HepG2 (cell line): Measurements from ENCODE around the gene DCDC2. TPM values are rescaled to one million over a fixed set of nuclear protein-coding genes. Genes with fewer than 3 reads are reported as not detected.

Experiments
- ATAC-seq: fragments of 200-7000 bp; cut with Tn5 transposase; 3 replicates; pipeline ENCODE4 v1.9.1; 2020; ENCODE audit warnings: mild to moderate bottlenecking, moderate library complexity
- BruUV-seq: library from RNA; stranded (reverse); fragments of 400-500 nt; replicated peaks from 2 replicates; lab custom pipeline; 2021; lab: Mats Ljungman, UMichigan
- CTCF ChIA-PET: fragments of 300-600 bp; formaldehyde crosslinking; extraction: SDS; loops from one replicate; lab custom pipeline; 2021; ENCODE audit warnings: low total read pairs, inconsistent platforms, low intra/inter-chr PET ratio; lab: Yijun Ruan, JAX
- POLR2A ChIA-PET: fragments of 350-600 bp; sonication (Branson Sonifier 250); formaldehyde crosslinking; loops from one replicate; lab custom pipeline; 2020; ENCODE audit warnings: antibody characterized with exemption, inconsistent platforms; lab: Yijun Ruan, JAX
- DNase-seq: peaks from one replicate; pipeline ENCODE4 v3.0.0-alpha.2; 2015; ENCODE audit warnings: low spot score
- FAIRE-seq: peaks from 3 replicates; lab custom pipeline; 2011; peaks lifted over from hg19 to GRCh38; lab: Jason Lieb, UNC
- H2AFZ ChIP-seq: one replicate; pipeline ENCODE4 v1.6.1; 2011; ENCODE audit warnings: low read length, inconsistent platforms
- H3K27ac ChIP-seq: fragments of 300-600 bp; 3 replicates; pipeline ENCODE4 v1.8.0; 2011; ENCODE audit warnings: mixed run types, mild to moderate bottlenecking, mixed read lengths, low read length, inconsistent platforms; ENCODE audit not compliant: insufficient read depth; ENCODE audit errors: extremely low read length
- H3K27me3 ChIP-seq, 2 experiments: fragments of 200-600 bp in 1 of 2; 2 replicates in 1 of 2; 3 replicates in 1 of 2; pipeline versions ENCODE4 v1.6.0 to v1.8.0; 2011; ENCODE audit warnings: low read length in 2 of 2, mild to moderate bottlenecking in 2 of 2, moderate library complexity in 2 of 2, inconsistent platforms in 1 of 2; ENCODE audit not compliant: insufficient read depth in 2 of 2, control insufficient read depth in 1 of 2
- H3K36me3 ChIP-seq, 2 experiments: fragments of 200-600 bp in 1 of 2; replicated peaks in 1 of 2; 2 replicates in 1 of 2; 3 replicates in 1 of 2; pipeline versions ENCODE4 v1.5.1 to v1.8.0; 2011; ENCODE audit warnings: low read length in 2 of 2, inconsistent platforms in 1 of 2; ENCODE audit not compliant: insufficient read depth in 2 of 2, control insufficient read depth in 1 of 2
- H3K4me1 ChIP-seq: 2 replicates; pipeline ENCODE4 v1.5.1; 2012; ENCODE audit warnings: low read length, inconsistent platforms; ENCODE audit not compliant: insufficient read depth
- H3K4me2 ChIP-seq: 2 replicates; pipeline ENCODE4 v1.6.0; 2011; ENCODE audit warnings: low read depth, low read length, inconsistent platforms
- H3K4me3 ChIP-seq, 3 experiments: fragments of 200-600 bp in 1 of 3; sonication (generic), shearing (Covaris generic) in 1 of 3; replicated peaks in 1 of 3; 2 replicates each; pipeline ENCODE4 v1.5.1; 2011 to 2016; ENCODE audit warnings: low read length in 3 of 3, inconsistent platforms in 2 of 3, low read depth in 2 of 3, mild to moderate bottlenecking in 2 of 3, control low read depth in 1 of 3, mixed read lengths in 1 of 3; ENCODE audit not compliant: insufficient read depth in 1 of 3
- H3K79me2 ChIP-seq: one replicate; pipeline ENCODE4 v1.6.1; 2011; ENCODE audit warnings: low read length, inconsistent platforms; ENCODE audit not compliant: insufficient read depth
- H3K9ac ChIP-seq: 2 replicates; pipeline ENCODE4 v1.6.0; 2011; ENCODE audit warnings: mild to moderate bottlenecking, low read depth, low read length, inconsistent platforms; ENCODE audit not compliant: insufficient read depth
- H3K9me3 ChIP-seq: 2 replicates; pipeline ENCODE4 v1.5.1; 2012; ENCODE audit warnings: mild to moderate bottlenecking, low read length
- H4K20me1 ChIP-seq: 2 replicates; pipeline ENCODE4 v1.6.0; 2011; ENCODE audit warnings: inconsistent platforms, mild to moderate bottlenecking, low read length, moderate library complexity; ENCODE audit not compliant: insufficient read depth
- CTCF ChIP-seq: sonication (generic); formaldehyde crosslinking; IDR thresholded peaks from 2 replicates; pipeline ENCODE4 v1.5.0; 2020; ENCODE audit warnings: mild to moderate bottlenecking, missing genetic modification reagents, moderate library complexity
- GABPA ChIP-seq, 2 experiments: IDR thresholded peaks; 2 replicates each; pipeline ENCODE4 v1.6.1; 2011 to 2016; ENCODE audit warnings: low read depth in 2 of 2, low read length in 1 of 2, missing biosample characterization in 1 of 2, missing genetic modification characterization in 1 of 2
- KAT7 ChIP-seq: IDR thresholded peaks from 2 replicates; pipeline ENCODE4 v1.6.1; 2018; ENCODE audit warnings: borderline replicate concordance, missing compliant biosample characterization
- LRRFIP1 ChIP-seq: sonication (generic); formaldehyde crosslinking; conservative IDR thresholded peaks from 2 replicates; pipeline ENCODE4 v1.4.0; 2020; ENCODE audit warnings: missing genetic modification reagents
- MXD4 ChIP-seq: IDR thresholded peaks from 2 replicates; pipeline ENCODE4 v1.6.1; 2016; ENCODE audit warnings: mild to moderate bottlenecking, missing biosample characterization, missing genetic modification reagents
- MYC ChIP-seq: sonication (generic); formaldehyde crosslinking; IDR thresholded peaks from 2 replicates; pipeline ENCODE4 v1.9.0; 2021; ENCODE audit warnings: missing genetic modification reagents, borderline replicate concordance
- NCOA2 ChIP-seq: sonication (generic); formaldehyde crosslinking; IDR thresholded peaks from 2 replicates; pipeline ENCODE4 v1.8.0; 2022; ENCODE audit warnings: inconsistent platforms
- NR2C2 ChIP-seq: sonication (generic); formaldehyde crosslinking; IDR thresholded peaks from 2 replicates; pipeline ENCODE4 v1.4.0; 2020; ENCODE audit warnings: missing genetic modification reagents, mild to moderate bottlenecking, moderate library complexity, borderline replicate concordance
- PAWR ChIP-seq: sonication (generic); formaldehyde crosslinking; IDR thresholded peaks from 2 replicates; pipeline ENCODE4 v1.4.0; 2020; ENCODE audit warnings: missing genetic modification reagents, mild to moderate bottlenecking, borderline replicate concordance
- TRIM24 ChIP-seq: sonication (generic); formaldehyde crosslinking; IDR thresholded peaks from 2 replicates; pipeline ENCODE4 v1.8.0; 2022; ENCODE audit warnings: mild to moderate bottlenecking, missing genetic modification reagents
- ZFP82 ChIP-seq: sonication (generic); formaldehyde crosslinking; IDR thresholded peaks from 2 replicates; pipeline ENCODE4 v1.5.1; 2020; ENCODE audit warnings: mild to moderate bottlenecking, missing genetic modification reagents, borderline replicate concordance
- ZNF138 ChIP-seq: sonication (generic); formaldehyde crosslinking; IDR thresholded peaks from 2 replicates; pipeline ENCODE4 v1.5.0; 2020; ENCODE audit warnings: mild to moderate bottlenecking, low read depth, missing genetic modification reagents
- ZNF263 ChIP-seq: sonication (generic); formaldehyde crosslinking; IDR thresholded peaks from 2 replicates; pipeline ENCODE4 v1.4.0; 2020; ENCODE audit warnings: missing genetic modification reagents
- ZNF510 ChIP-seq: sonication (generic); formaldehyde crosslinking; IDR thresholded peaks from 2 replicates; pipeline ENCODE4 v1.4.0; 2020; ENCODE audit warnings: low read depth, mild to moderate bottlenecking, missing genetic modification reagents
- WGBS: methylation state at CpG from one replicate; pipeline ENCODE4 v1.1.6; 2017; ENCODE audit warnings: low lambda C conversion rate; 5-methylcytosine and 5-hydroxymethylcytosine counted together
- in situ Hi-C: cut with HindIII; loops from 2 replicates; pipeline ENCODE4 v1.10.0; 2017; ENCODE audit warnings: low pct_unique_long_range_greater_than_20kb; ENCODE audit not compliant: extremely low pct_ligation_motif_present
- intact Hi-C: fragments of 100-400 bp; cut with micrococcal nuclease; formaldehyde crosslinking; loops from one replicate; pipeline ENCODE4 v1.10.0; 2022; ENCODE audit not compliant: unreplicated experiment
- polyA plus RNA-seq, 8 experiments: library from polyadenylated mRNA; depleted of rRNA in 3 of 8; stranded (reverse) in 7 of 8; unstranded in 1 of 8; fragments of >200 nt; fragmentation: Illumina TruSeq in 4 of 8; extraction: Trizol in 4 of 8; gene quantifications; 2 replicates each; pipeline versions ENCODE4 v1.2.1 to v1.2.3, GENCODE V29; 2011 to 2016; ENCODE audit warnings: low read depth in 4 of 8, missing spikeins in 1 of 8, mixed read lengths in 1 of 8; ENCODE audit not compliant: insufficient read depth in 1 of 8
- total RNA-seq, 5 experiments: library from RNA; depleted of rRNA; stranded (reverse); fragments of >200 nt; fragmentation: Illumina TruSeq; extraction: Trizol; gene quantifications; 2 replicates each; pipeline ENCODE4 v1.2.3, GENCODE V29; 2016; ENCODE audit warnings: low read depth in 1 of 5

Gene DCDC2
- total and polyA plus RNA-seq, 2 of the 13 experiments (the other 11 are each of a cell fraction or from before 2014, with no cell fraction given), result 9.0 to 36.2 TPM

- POLR2A ChIA-PET, result no interaction called here
- in situ Hi-C loops, result no loop called here
- Histone ChIP-seq H3K79me2 (peaks cover 70% of the 10 kb centered on the region), H3K4me2 (no peak overlapping the region)
- BruUV-seq, result no TSS peak
- TF ChIP-seq ZNF510, result no peak
- no peak for TF ChIP-seq NR2C2 (CRISPR knock-in tag)
- TF ChIP-seq CTCF (CRISPR knock-in tag), result no peak
- no peak for TF ChIP-seq ZNF138 (CRISPR knock-in tag)
- TF ChIP-seq MXD4, result no peak
- TF ChIP-seq NCOA2, result no peak
- TF ChIP-seq ZNF263 (CRISPR knock-in tag), result no peak
- TF ChIP-seq MYC (CRISPR knock-in tag), result no peak
- no peak for TF ChIP-seq PAWR (CRISPR knock-in tag)
- no peak for TF ChIP-seq LRRFIP1 (CRISPR knock-in tag)
- TF ChIP-seq TRIM24 (CRISPR knock-in tag), result no peak
- TF ChIP-seq KAT7 (CRISPR knock-in tag), result no peak
- TF ChIP-seq GABPA (IDR thresholded peaks at IDR 0.05; ENCODE audit: low read depth, low read length), result no peak
- no peak for TF ChIP-seq GABPA (CRISPR knock-in tag; IDR thresholded peaks at IDR 0.05; ENCODE audit: low read depth)
- TF ChIP-seq ZFP82 (CRISPR knock-in tag), result no peak
- TF ChIP-seq, all 625 proteins: peak for 0
- FAIRE-seq (no peak), ATAC-seq (no peak), DNase-seq (no peak)
- no peak overlapping the region for H3K4me3 ChIP-seq
- no peak overlapping the region for H2AFZ ChIP-seq
- H3K4me1 ChIP-seq, result peaks cover 39% of the 10 kb centered on the region
- H4K20me1 ChIP-seq, result no peaks in the 10 kb centered on the region
- H3K9ac ChIP-seq, result no peak overlapping the region
- H3K27ac ChIP-seq, result no peak overlapping the region
- H3K27me3 ChIP-seq, result no peaks in the 10 kb centered on the region
- H3K9me3 ChIP-seq, result no peaks in the 10 kb centered on the region
- WGBS, result 90% methylated on average over 4 of the region's 4 CpGs
- intact Hi-C loops, result no loop called here
- peaks cover 2 to 6% of the 10 kb centered on the region in 2 experiments; a peak in 3 of 5 replicates for H3K36me3 ChIP-seq
- CTCF ChIA-PET, result no interaction called here
Observed at GRCh38 chr6:24306038-24306437, 51.8 kb downstream of the DCDC2 start.
